HepG2 (cell line): ENCODE results near the gene NECAB2. TPM values are rescaled to one million over a fixed set of nuclear protein-coding genes. Genes with fewer than 3 reads are reported as not detected.

Source experiments
- ATAC-seq: fragments of 200-7000 bp; cut with Tn5 transposase; 3 replicates; pipeline ENCODE4 v1.9.1; 2020; ENCODE audit warnings: mild to moderate bottlenecking, moderate library complexity
- BruUV-seq: library from RNA; stranded (reverse); fragments of 400-500 nt; replicated peaks from 2 replicates; lab custom pipeline; 2021; lab: Mats Ljungman, UMichigan
- CTCF ChIA-PET: fragments of 300-600 bp; formaldehyde crosslinking; extraction: SDS; loops from one replicate; lab custom pipeline; 2021; ENCODE audit warnings: low total read pairs, inconsistent platforms, low intra/inter-chr PET ratio; lab: Yijun Ruan, JAX
- POLR2A ChIA-PET: fragments of 350-600 bp; sonication (Branson Sonifier 250); formaldehyde crosslinking; loops from one replicate; lab custom pipeline; 2020; ENCODE audit warnings: antibody characterized with exemption, inconsistent platforms; lab: Yijun Ruan, JAX
- DNase-seq: peaks from one replicate; pipeline ENCODE4 v3.0.0-alpha.2; 2015; ENCODE audit warnings: low spot score
- FAIRE-seq: peaks from 3 replicates; lab custom pipeline; 2011; peaks lifted over from hg19 to GRCh38; lab: Jason Lieb, UNC
- H2AFZ ChIP-seq: one replicate; pipeline ENCODE4 v1.6.1; 2011; ENCODE audit warnings: low read length, inconsistent platforms
- H3K27ac ChIP-seq: fragments of 300-600 bp; 3 replicates; pipeline ENCODE4 v1.8.0; 2011; ENCODE audit warnings: mixed run types, mild to moderate bottlenecking, mixed read lengths, low read length, inconsistent platforms; ENCODE audit not compliant: insufficient read depth; ENCODE audit errors: extremely low read length
- H3K27me3 ChIP-seq, 2 experiments: fragments of 200-600 bp in 1 of 2; 2 replicates in 1 of 2; 3 replicates in 1 of 2; pipeline versions ENCODE4 v1.6.0 to v1.8.0; 2011; ENCODE audit warnings: low read length in 2 of 2, mild to moderate bottlenecking in 2 of 2, moderate library complexity in 2 of 2, inconsistent platforms in 1 of 2; ENCODE audit not compliant: insufficient read depth in 2 of 2, control insufficient read depth in 1 of 2
- H3K36me3 ChIP-seq, 2 experiments: fragments of 200-600 bp in 1 of 2; replicated peaks in 1 of 2; 2 replicates in 1 of 2; 3 replicates in 1 of 2; pipeline versions ENCODE4 v1.5.1 to v1.8.0; 2011; ENCODE audit warnings: low read length in 2 of 2, inconsistent platforms in 1 of 2; ENCODE audit not compliant: insufficient read depth in 2 of 2, control insufficient read depth in 1 of 2
- H3K4me1 ChIP-seq: 2 replicates; pipeline ENCODE4 v1.5.1; 2012; ENCODE audit warnings: low read length, inconsistent platforms; ENCODE audit not compliant: insufficient read depth
- H3K4me2 ChIP-seq: 2 replicates; pipeline ENCODE4 v1.6.0; 2011; ENCODE audit warnings: low read depth, low read length, inconsistent platforms
- H3K4me3 ChIP-seq, 3 experiments: fragments of 200-600 bp in 1 of 3; sonication (generic), shearing (Covaris generic) in 1 of 3; replicated peaks in 1 of 3; 2 replicates each; pipeline ENCODE4 v1.5.1; 2011 to 2016; ENCODE audit warnings: low read length in 3 of 3, inconsistent platforms in 2 of 3, low read depth in 2 of 3, mild to moderate bottlenecking in 2 of 3, control low read depth in 1 of 3, mixed read lengths in 1 of 3; ENCODE audit not compliant: insufficient read depth in 1 of 3
- H3K79me2 ChIP-seq: one replicate; pipeline ENCODE4 v1.6.1; 2011; ENCODE audit warnings: low read length, inconsistent platforms; ENCODE audit not compliant: insufficient read depth
- H3K9ac ChIP-seq: 2 replicates; pipeline ENCODE4 v1.6.0; 2011; ENCODE audit warnings: mild to moderate bottlenecking, low read depth, low read length, inconsistent platforms; ENCODE audit not compliant: insufficient read depth
- H3K9me3 ChIP-seq: 2 replicates; pipeline ENCODE4 v1.5.1; 2012; ENCODE audit warnings: mild to moderate bottlenecking, low read length
- H4K20me1 ChIP-seq: 2 replicates; pipeline ENCODE4 v1.6.0; 2011; ENCODE audit warnings: inconsistent platforms, mild to moderate bottlenecking, low read length, moderate library complexity; ENCODE audit not compliant: insufficient read depth
- BRF2 ChIP-seq: sonication (generic); formaldehyde crosslinking; IDR thresholded peaks from 2 replicates; pipeline ENCODE4 v1.8.1; 2022; ENCODE audit warnings: mild to moderate bottlenecking, missing genetic modification reagents
- CTCF ChIP-seq: sonication (generic); formaldehyde crosslinking; IDR thresholded peaks from 2 replicates; pipeline ENCODE4 v1.5.0; 2020; ENCODE audit warnings: mild to moderate bottlenecking, missing genetic modification reagents, moderate library complexity
- E2F5 ChIP-seq: sonication (generic); formaldehyde crosslinking; conservative IDR thresholded peaks from 2 replicates; pipeline ENCODE4 v1.4.0; 2020; ENCODE audit warnings: missing genetic modification reagents
- HOMEZ ChIP-seq: IDR thresholded peaks from 2 replicates; pipeline ENCODE4 v1.6.1; 2016; ENCODE audit warnings: low read depth
- IRF9 ChIP-seq: sonication (generic); formaldehyde crosslinking; IDR thresholded peaks from 2 replicates; pipeline ENCODE4 v1.8.0; 2022; ENCODE audit warnings: missing genetic modification reagents, mild to moderate bottlenecking, borderline replicate concordance
- MAFK ChIP-seq, 2 experiments: IDR thresholded peaks in 1 of 2; conservative IDR thresholded peaks in 1 of 2; 2 replicates each; pipeline ENCODE4 v1.6.1; 2011; ENCODE audit warnings: improper control_type of control experiment in 2 of 2, low read length in 2 of 2
- NONO ChIP-seq, 2 experiments: fragments of 450-650 bp in 1 of 2; sonication (generic) in 1 of 2; formaldehyde crosslinking in 1 of 2; IDR thresholded peaks in 1 of 2; conservative IDR thresholded peaks in 1 of 2; 2 replicates each; pipeline versions ENCODE4 v1.6.1 to v1.8.0; 2017 to 2022; ENCODE audit warnings: mild to moderate bottlenecking in 1 of 2, missing genetic modification reagents in 1 of 2, moderate library complexity in 1 of 2
- ZFP41 ChIP-seq: sonication (generic); formaldehyde crosslinking; IDR thresholded peaks from 2 replicates; pipeline ENCODE4 v1.4.0; 2020; ENCODE audit warnings: mild to moderate bottlenecking, missing genetic modification reagents, borderline replicate concordance
- ZNF121 ChIP-seq: sonication (generic); formaldehyde crosslinking; IDR thresholded peaks from 2 replicates; pipeline ENCODE4 v1.5.0; 2020; ENCODE audit warnings: mild to moderate bottlenecking, missing genetic modification reagents
- ZNF18 ChIP-seq: sonication (generic); formaldehyde crosslinking; IDR thresholded peaks from 2 replicates; pipeline ENCODE4 v1.8.0; 2022; ENCODE audit warnings: mild to moderate bottlenecking, missing genetic modification reagents; ENCODE audit not compliant: insufficient replicate concordance
- ZNF260 ChIP-seq: sonication (generic); formaldehyde crosslinking; IDR thresholded peaks from 2 replicates; pipeline ENCODE4 v1.4.0; 2020; ENCODE audit warnings: missing genetic modification reagents, low read depth, mild to moderate bottlenecking, borderline replicate concordance
- ZNF335 ChIP-seq: sonication (generic); formaldehyde crosslinking; IDR thresholded peaks from 2 replicates; pipeline ENCODE4 v1.4.0; 2020; ENCODE audit warnings: missing genetic modification reagents
- ZNF367 ChIP-seq: sonication (generic); formaldehyde crosslinking; IDR thresholded peaks from 2 replicates; pipeline ENCODE4 v1.4.0; 2020; ENCODE audit warnings: missing genetic modification reagents, borderline replicate concordance
- ZNF746 ChIP-seq: sonication (generic); formaldehyde crosslinking; IDR thresholded peaks from 2 replicates; pipeline ENCODE4 v1.8.0; 2022; ENCODE audit warnings: mild to moderate bottlenecking, missing genetic modification reagents
- WGBS: methylation state at CpG from one replicate; pipeline ENCODE4 v1.1.6; 2017; ENCODE audit warnings: low lambda C conversion rate; 5-methylcytosine and 5-hydroxymethylcytosine counted together
- in situ Hi-C: cut with HindIII; loops from 2 replicates; pipeline ENCODE4 v1.10.0; 2017; ENCODE audit warnings: low pct_unique_long_range_greater_than_20kb; ENCODE audit not compliant: extremely low pct_ligation_motif_present
- intact Hi-C: fragments of 100-400 bp; cut with micrococcal nuclease; formaldehyde crosslinking; loops from one replicate; pipeline ENCODE4 v1.10.0; 2022; ENCODE audit not compliant: unreplicated experiment
- polyA plus RNA-seq, 8 experiments: library from polyadenylated mRNA; depleted of rRNA in 3 of 8; stranded (reverse) in 7 of 8; unstranded in 1 of 8; fragments of >200 nt; fragmentation: Illumina TruSeq in 4 of 8; extraction: Trizol in 4 of 8; gene quantifications; 2 replicates each; pipeline versions ENCODE4 v1.2.1 to v1.2.3, GENCODE V29; 2011 to 2016; ENCODE audit warnings: low read depth in 4 of 8, missing spikeins in 1 of 8, mixed read lengths in 1 of 8; ENCODE audit not compliant: insufficient read depth in 1 of 8
- total RNA-seq, 5 experiments: library from RNA; depleted of rRNA; stranded (reverse); fragments of >200 nt; fragmentation: Illumina TruSeq; extraction: Trizol; gene quantifications; 2 replicates each; pipeline ENCODE4 v1.2.3, GENCODE V29; 2016; ENCODE audit warnings: low read depth in 1 of 5

NECAB2 gene
- total and polyA plus RNA-seq, 2 of the 13 experiments (the other 11 are each of a cell fraction or from before 2014, with no cell fraction given), result 0.21 to 0.49 TPM

- H2AFZ ChIP-seq, result no peak overlapping the region
- POLR2A ChIA-PET, result interaction anchor here (1.4 kb wide), 1 partner anchor 15 kb away, joined by 3 read pairs; no protein-coding TSS in a partner anchor
- H3K4me1 ChIP-seq, result peaks cover 17% of the 10 kb centered on the region
- H3K9ac ChIP-seq, result no peak overlapping the region
- H3K4me3 ChIP-seq, result no peak overlapping the region
- intact Hi-C loops (loop anchor here (5.0 kb wide), 2 partner anchors 72 to 937 kb away; partner anchors contain the start of gene SLC38A8), in situ Hi-C loops (loop anchor here (25.0 kb wide), 1 partner anchor 217 kb away; the partner anchor contains the start of genes ADAD2 and TAF1C)
- H4K20me1 ChIP-seq, result peaks cover 14% of the 10 kb centered on the region; the same call in 1 of the 2 replicates
- WGBS, result 60% methylated on average over 17 of the region's 18 CpGs
- H3K4me2 ChIP-seq, result no peak overlapping the region
- no peak overlapping the region for H3K27ac ChIP-seq
- no peaks in the 10 kb centered on the region for H3K9me3 ChIP-seq
- FAIRE-seq (no peak), ATAC-seq (peak; percentile 3), DNase-seq (no peak)
- no TSS peak for BruUV-seq
- CTCF ChIA-PET, result no interaction called here
- H3K36me3 ChIP-seq, result peaks cover 8% of the 10 kb centered on the region in 2 experiments; a peak in 4 of 5 replicates
- peaks cover 3 to 40% of the 10 kb centered on the region in 2 experiments; a peak in 4 of 5 replicates for H3K27me3 ChIP-seq
- no peaks in the 10 kb centered on the region for H3K79me2 ChIP-seq
- TF ChIP-seq CTCF (CRISPR knock-in tag) (no peak), E2F5 (CRISPR knock-in tag) (no peak), IRF9 (CRISPR knock-in tag) (no peak), ZNF260 (CRISPR knock-in tag) (no peak), BRF2 (no peak), NONO (IDR thresholded peaks at IDR 0.05) (no peak), NONO (CRISPR knock-in tag; conservative IDR thresholded peaks at IDR 0.05) (no peak), ZNF121 (CRISPR knock-in tag) (no peak), MAFK (conservative IDR thresholded peaks at IDR 0.05 in 1 of 2, IDR thresholded peaks at IDR 0.05 in 1 of 2; ENCODE audit: low read length in 2 of 2) (no peak), ZNF335 (CRISPR knock-in tag) (no peak), ZNF18 (CRISPR knock-in tag) (no peak), ZNF367 (no peak), HOMEZ (CRISPR knock-in tag) (no peak), ZFP41 (CRISPR knock-in tag) (no peak), ZNF746 (CRISPR knock-in tag) (no peak)
These were observed 1.9 kb downstream of the NECAB2 start for GRCh38 chr16:83969771-83970429.
